OCI-LY3 (cell line): Measurements from ENCODE around the gene B3GNT7.
A peak's percentile ranks its signal among the peaks of the same experiment; 100 is the strongest.

Source experiments
- H2AFZ ChIP-seq: fragments of 200-600, 300-600 bp; shearing (Covaris generic); 2 replicates; pipeline ENCODE4 v1.6.0; 2014; ENCODE audit warnings: antibody characterized with exemption, low read depth, low read length
- H3K27ac ChIP-seq: fragments of 200-600, 300-600 bp; sonication (generic); 2 replicates; pipeline ENCODE4 v1.5.1; 2014; ENCODE audit warnings: mild to moderate bottlenecking, low read length, moderate library complexity, mixed read lengths
- H3K27me3 ChIP-seq: fragments of 200-600, 300-600 bp; sonication (generic); 2 replicates; pipeline ENCODE4 v1.6.1; 2014; ENCODE audit warnings: low read depth, low read length, mixed read lengths
- H3K36me3 ChIP-seq: fragments of 200-600, 300-600 bp; sonication (generic); replicated peaks from 2 replicates; pipeline ENCODE3; 2014; ENCODE audit warnings: low read depth, low read length, mixed read lengths
- H3K4me1 ChIP-seq: fragments of 300-600, 200-600 bp; sonication (generic); 2 replicates; pipeline ENCODE4 v1.6.1; 2014; ENCODE audit warnings: low read length, mixed read lengths
- H3K4me2 ChIP-seq: fragments of 200-600, 300-600 bp; sonication (generic); 2 replicates; pipeline ENCODE4 v1.6.1; 2014; ENCODE audit warnings: low read length, mixed read lengths
- H3K4me3 ChIP-seq: fragments of 300-600, 200-600 bp; sonication (generic); 2 replicates; pipeline ENCODE4 v1.5.1; 2014; ENCODE audit warnings: antibody characterized with exemption, mild to moderate bottlenecking, low read length, moderate library complexity
- H3K79me2 ChIP-seq: fragments of 300-600, 200-600 bp; shearing (Covaris generic); 2 replicates; pipeline ENCODE4 v1.6.1; 2014; ENCODE audit warnings: mild to moderate bottlenecking, low read length, mixed read lengths
- H3K9ac ChIP-seq: fragments of 300-600, 200-600 bp; shearing (Covaris generic); 2 replicates; pipeline ENCODE4 v1.6.0; 2014; ENCODE audit warnings: mild to moderate bottlenecking, low read length, moderate library complexity
- H3K9me3 ChIP-seq: fragments of 200-600, 300-600 bp; shearing (Covaris generic); 2 replicates; pipeline ENCODE4 v1.6.1; 2014; ENCODE audit warnings: low read length, mixed read lengths; ENCODE audit not compliant: insufficient read depth
- H4K20me1 ChIP-seq: fragments of 200-600, 300-600 bp; sonication (generic); 2 replicates; pipeline ENCODE4 v1.6.1; 2016; ENCODE audit warnings: low read length, mixed read lengths; ENCODE audit not compliant: insufficient read depth
- EZH2phosphoT487 ChIP-seq: fragments of 200-600 bp; shearing (Covaris generic); IDR thresholded peaks from 2 replicates; pipeline ENCODE4 v1.6.1; 2018; ENCODE audit warnings: antibody characterized with exemption, mixed run types, low read depth
- TF ChIP-seq, protein P1 (sequence below): fragments of 200-600, 300-600 bp; sonication (generic); IDR thresholded peaks from 2 replicates; pipeline ENCODE4 v1.5.1; 2014; ENCODE audit warnings: antibody characterized with exemption, low read length, low read depth

B3GNT7 gene

DNA sequence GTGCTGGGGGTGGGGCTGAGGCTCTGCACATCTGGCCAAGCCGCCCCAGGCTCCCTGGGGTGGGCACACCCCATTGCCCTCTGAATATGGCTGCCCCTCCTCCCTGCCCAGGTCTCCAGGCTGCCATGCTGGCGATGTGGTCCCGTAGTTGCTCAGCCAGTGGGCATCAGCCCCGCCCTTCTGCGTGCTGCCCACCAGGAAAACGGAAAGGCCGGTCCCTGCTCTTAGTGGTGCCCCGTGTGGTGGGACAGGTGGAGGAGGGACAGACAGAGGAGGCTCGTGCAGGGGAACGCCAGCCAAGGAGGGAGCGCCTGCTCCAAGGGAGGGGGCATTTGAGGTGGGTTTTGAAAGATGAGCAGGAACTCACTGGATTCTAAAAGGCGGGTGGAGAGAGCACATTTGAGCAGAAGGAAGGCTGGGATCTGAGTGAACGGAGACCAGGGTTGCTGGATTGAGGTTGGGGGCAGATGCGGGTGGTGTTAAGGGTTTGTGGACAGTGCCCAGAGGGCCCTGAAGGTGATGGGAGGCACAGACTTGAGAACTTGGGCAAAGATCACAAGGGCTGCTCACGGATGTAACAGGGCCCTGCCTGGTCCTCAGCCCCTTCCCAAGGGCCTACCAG, 6.7 kb upstream of the B3GNT7 start:
- no peak overlapping the region for H3K27ac ChIP-seq
- TF ChIP-seq, protein P1, sequence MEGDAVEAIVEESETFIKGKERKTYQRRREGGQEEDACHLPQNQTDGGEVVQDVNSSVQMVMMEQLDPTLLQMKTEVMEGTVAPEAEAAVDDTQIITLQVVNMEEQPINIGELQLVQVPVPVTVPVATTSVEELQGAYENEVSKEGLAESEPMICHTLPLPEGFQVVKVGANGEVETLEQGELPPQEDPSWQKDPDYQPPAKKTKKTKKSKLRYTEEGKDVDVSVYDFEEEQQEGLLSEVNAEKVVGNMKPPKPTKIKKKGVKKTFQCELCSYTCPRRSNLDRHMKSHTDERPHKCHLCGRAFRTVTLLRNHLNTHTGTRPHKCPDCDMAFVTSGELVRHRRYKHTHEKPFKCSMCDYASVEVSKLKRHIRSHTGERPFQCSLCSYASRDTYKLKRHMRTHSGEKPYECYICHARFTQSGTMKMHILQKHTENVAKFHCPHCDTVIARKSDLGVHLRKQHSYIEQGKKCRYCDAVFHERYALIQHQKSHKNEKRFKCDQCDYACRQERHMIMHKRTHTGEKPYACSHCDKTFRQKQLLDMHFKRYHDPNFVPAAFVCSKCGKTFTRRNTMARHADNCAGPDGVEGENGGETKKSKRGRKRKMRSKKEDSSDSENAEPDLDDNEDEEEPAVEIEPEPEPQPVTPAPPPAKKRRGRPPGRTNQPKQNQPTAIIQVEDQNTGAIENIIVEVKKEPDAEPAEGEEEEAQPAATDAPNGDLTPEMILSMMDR: no peak
- TF ChIP-seq EZH2phosphoT487: no peak
- H3K4me1 ChIP-seq: peaks cover 25% of the 10 kb centered on the region
- H3K27me3 ChIP-seq: no peaks in the 10 kb centered on the region
- H3K9ac ChIP-seq: no peak overlapping the region
- peaks cover 29% of the 10 kb centered on the region for H3K79me2 ChIP-seq
- H4K20me1 ChIP-seq: no peaks in the 10 kb centered on the region
- no peaks in the 10 kb centered on the region for H3K9me3 ChIP-seq
- no peak overlapping the region for H3K4me3 ChIP-seq
- peaks cover 7% of the 10 kb centered on the region for H3K36me3 ChIP-seq
- H3K4me2 ChIP-seq: no peak overlapping the region
- H2AFZ ChIP-seq: no peak overlapping the region

DNA sequence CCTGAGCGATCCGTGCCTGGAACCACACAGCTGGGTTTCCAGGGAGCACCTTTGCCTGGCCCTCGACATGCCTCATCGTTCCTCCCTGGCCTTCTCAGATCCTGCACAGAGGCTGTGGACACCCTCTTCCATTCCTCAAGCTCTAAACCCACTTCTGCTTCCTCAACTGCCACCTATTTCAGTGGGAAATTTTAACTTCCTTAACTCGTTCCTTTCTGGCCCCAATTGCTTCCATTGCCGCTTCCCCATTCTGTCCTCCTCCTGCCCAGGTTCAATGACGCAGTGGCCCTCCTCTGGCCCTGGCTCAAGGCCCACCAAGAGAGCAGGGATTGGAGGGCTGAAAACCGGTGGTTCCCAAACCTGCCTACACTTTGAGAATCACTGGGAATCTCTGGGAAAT, 4.8 kb upstream of the B3GNT7 start:
- H3K4me2 ChIP-seq: no peak overlapping the region
- no peak overlapping the region for H3K27ac ChIP-seq
- H3K4me3 ChIP-seq: no peak overlapping the region
- no peak overlapping the region for H2AFZ ChIP-seq
- peaks cover 7% of the 10 kb centered on the region for H3K36me3 ChIP-seq
- H3K9ac ChIP-seq: no peak overlapping the region
- no peaks in the 10 kb centered on the region for H3K9me3 ChIP-seq
- TF ChIP-seq EZH2phosphoT487: no peak
- TF ChIP-seq, protein P1: no peak
- H3K4me1 ChIP-seq: peaks cover 37% of the 10 kb centered on the region
- no peaks in the 10 kb centered on the region for H4K20me1 ChIP-seq
- H3K79me2 ChIP-seq: peaks cover 41% of the 10 kb centered on the region
- no peaks in the 10 kb centered on the region for H3K27me3 ChIP-seq

DNA sequence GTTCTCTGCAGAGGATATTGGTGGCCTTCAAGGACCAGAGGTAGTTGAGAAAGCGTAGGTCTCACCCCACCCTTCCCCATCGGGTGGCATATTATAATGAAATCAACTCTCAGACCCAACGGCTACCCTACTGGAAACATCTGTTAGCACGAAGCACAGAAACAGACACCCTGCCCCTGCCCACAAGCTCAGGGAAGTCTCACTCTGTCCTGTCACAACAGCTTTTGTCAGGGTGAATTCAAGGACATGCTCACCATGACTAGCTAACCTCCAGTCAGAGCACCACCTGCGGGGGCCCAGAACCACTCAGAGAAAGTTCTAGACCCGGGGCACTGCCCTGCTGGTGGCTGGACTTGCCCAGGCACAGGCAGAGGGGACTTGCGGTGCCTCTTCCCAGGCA, 3.5 kb upstream of the B3GNT7 start:
- peak overlapping the region; percentile 99 for H3K4me2 ChIP-seq
- peak overlapping the region; percentile 100 for H3K4me3 ChIP-seq

DNA sequence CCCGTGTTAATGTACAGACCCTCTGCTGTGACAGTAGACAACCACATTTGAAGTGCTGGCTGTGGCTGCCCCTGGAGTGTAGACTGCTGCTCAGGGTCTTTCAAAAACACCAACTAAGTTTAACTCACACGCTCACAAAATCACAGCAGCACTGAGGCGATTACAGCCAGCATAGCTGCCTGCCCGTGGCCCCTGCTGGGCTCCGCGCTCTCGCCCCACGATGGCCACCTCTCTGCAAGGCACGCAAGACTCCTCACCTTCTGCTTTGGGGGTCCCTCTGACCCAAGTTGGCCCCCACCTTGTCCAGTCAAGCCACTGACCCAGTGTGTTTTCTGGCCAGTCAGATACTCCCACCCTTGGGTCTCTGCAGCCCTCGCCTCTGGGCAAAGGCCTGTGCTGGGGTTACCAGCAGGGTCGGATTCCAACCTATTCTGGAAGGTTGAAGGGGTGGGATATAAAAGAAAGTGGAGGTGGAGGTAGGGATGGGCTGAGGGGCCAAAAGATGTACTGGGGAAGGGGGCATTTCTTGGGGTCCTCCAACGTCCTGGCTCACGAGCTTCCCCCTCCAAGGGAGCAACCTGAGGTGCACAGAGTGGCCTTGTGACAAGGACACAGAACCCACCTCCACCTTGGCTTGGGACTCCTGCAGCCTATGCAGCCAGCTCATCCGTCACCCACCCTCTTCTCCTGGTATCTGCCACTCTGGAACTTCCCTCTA, 2.9 kb upstream of the B3GNT7 start:
- H3K4me3 ChIP-seq: peak overlapping the region; percentile 100

More for the DNA sequence above, 3.5 kb upstream of the B3GNT7 start:
- Histone ChIP-seq H3K36me3 (peaks cover 7% of the 10 kb centered on the region), H3K9me3 (no peaks in the 10 kb centered on the region), H3K9ac (peak overlapping the region; percentile 100; the same call in 1 of the 2 replicates), H3K4me1 (peaks cover 37% of the 10 kb centered on the region), H4K20me1 (no peaks in the 10 kb centered on the region), H2AFZ (no peak overlapping the region), H3K79me2 (peaks cover 54% of the 10 kb centered on the region), H3K27me3 (no peaks in the 10 kb centered on the region), H3K27ac (peak overlapping the region; percentile 100)
- no peak for TF ChIP-seq EZH2phosphoT487
- TF ChIP-seq, protein P1: no peak

More for the DNA sequence above, 2.9 kb upstream of the B3GNT7 start:
- Histone ChIP-seq H3K9me3 (no peaks in the 10 kb centered on the region), H3K79me2 (peaks cover 60% of the 10 kb centered on the region), H3K4me1 (peaks cover 43% of the 10 kb centered on the region), H3K36me3 (peaks cover 7% of the 10 kb centered on the region), H3K4me2 (peak overlapping the region; percentile 99), H3K27ac (peak overlapping the region; percentile 100), H4K20me1 (peaks cover 5% of the 10 kb centered on the region), H3K9ac (peak overlapping the region; percentile 100), H2AFZ (no peak overlapping the region), H3K27me3 (no peaks in the 10 kb centered on the region)
- TF ChIP-seq, protein P1: no peak
- TF ChIP-seq EZH2phosphoT487: no peak
